Pancreas (tissue), 10 donors: ENCODE measurements around the gene HLCS. TPM values are rescaled to one million over a fixed set of nuclear protein-coding genes. Genes with fewer than 3 reads are reported as not detected.
"Not testable (repeated sequence)": the region's sequence is repeated elsewhere in the genome, so short reads cannot be mapped to it uniquely, and the experiment has no call there.

Source experiments
- ATAC-seq, 4 donors: fragments of 200-7000 bp; cut with Tn5 transposase; one replicate each; pipeline versions ENCODE4 v1.8.0 to v1.9.1; 2020; ENCODE audit warnings: mild to moderate bottlenecking in 4 of 4, moderate library complexity in 4 of 4
- DNase-seq, 6 donors: peaks; one replicate each; pipeline ENCODE4 v3.0.0-alpha.2; 2020
- FAIRE-seq: peaks from 2 replicates; lab custom pipeline; 2012; peaks lifted over from hg19 to GRCh38; lab: Jason Lieb, UNC
- H3K27ac ChIP-seq, 4 donors: fragments of 200-600 bp; sonication (generic); 1 replicate in 3 of 4; 2 replicates in 1 of 4; pipeline versions ENCODE4 v1.5.0 to v1.8.0; 2020
- H3K27me3 ChIP-seq, 4 donors: fragments of 200-600 bp; one replicate each; pipeline ENCODE4 v1.8.0; 2021
- H3K36me3 ChIP-seq, 3 donors: fragments of 200-600 bp; sonication (generic) in 1 of 3; one replicate each; pipeline versions ENCODE4 v1.5.0 to v1.8.0; 2020 to 2021
- H3K4me1 ChIP-seq, 3 donors: fragments of 200-600 bp; one replicate each; pipeline ENCODE4 v1.8.0; 2021
- H3K4me3 ChIP-seq, 4 donors: fragments of 200-600 bp; sonication (generic) in 2 of 4; one replicate each; pipeline versions ENCODE4 v1.5.0 to v1.8.0; 2020 to 2021
- H3K9me3 ChIP-seq, 4 donors: fragments of 200-600 bp; one replicate each; pipeline ENCODE4 v1.8.0; 2021
- WGBS, 2 donors: extraction: QIAGEN DNeasy Blood & Tissue Kit; methylation state at CpG; one replicate each; pipeline ENCODE4 v1.1.7; 2013; 5-methylcytosine and 5-hydroxymethylcytosine counted together
- intact Hi-C, 3 donors: fragments of 100-400 bp; cut with DNase I; formaldehyde crosslinking; loops; one replicate each; pipeline versions ENCODE4 v1.11.1 to v1.14.2; 2022
- polyA plus RNA-seq, 2 donors: library from polyadenylated mRNA; stranded (reverse); fragments of 200-250 nt; gene quantifications; one replicate each; pipeline ENCODE4 v1.2.3, GENCODE V29; 2013
- total RNA-seq, 6 donors: library from RNA; stranded (reverse); fragmentation: NEBNext Ultra II Directional in 4 of 6; extraction: Animal tissue kit (Norgen Biotek cat#: 25700) in 4 of 6; gene quantifications; one replicate each; pipeline versions ENCODE4 v1.2.1 to v1.2.4, GENCODE V29; 2021 to 2023
- TF ChIP-seq, protein P1 (sequence below), 4 donors: fragments of 200-600 bp; sonication (generic) in 3 of 4; IDR thresholded peaks; one replicate each; pipeline versions ENCODE4 v1.5.0 to v1.8.0; 2021; ENCODE audit warnings: antibody characterized with exemption in 4 of 4
- donor health status: healthy with polysubstance abuse.
- donor health status: DM: no; HTN: no; CAD: no; lungs with moderate emphysema.
- donor health status: DM: no; HTN: no; CAD: no.
- donor health status: control.
- donor health status: control.
- donor health status: Bipolar disorder and iron deficiency.
- donor health status: DM: yes; HTN: yes; CAD: no.
- donor health status: DM: no; HTN: no; CAD: no.
- donor health status: DM: no; HTN: no; CAD: no.
- donor health status: DM: yes; HTN: yes; CAD: no.

Gene HLCS
- total and polyA plus RNA-seq, 8 donors = 5.5 to 14.0 (median 11.9) TPM

GRCh38 chr21:37005548-37006485, 39.3 kb upstream of the HLCS start:
- Histone ChIP-seq H3K36me3 (no peaks in the 10 kb centered on the region), H3K27me3 (no peaks in the 10 kb centered on the region), H3K27ac (no peak overlapping the region), H3K4me1 (peaks cover 0 to 4% (median 0%) of the 10 kb centered on the region in 3 donors), H3K4me3 (peak overlapping the region in 3 of 4 donors; percentile 10 to 56 (median 39)), H3K9me3 (no peaks in the 10 kb centered on the region)
- FAIRE-seq (no peak), ATAC-seq (no peak), DNase-seq (peak in 1 of 6 donors; percentile 67)
- intact Hi-C loops = no loop called here
- TF ChIP-seq, protein P1, sequence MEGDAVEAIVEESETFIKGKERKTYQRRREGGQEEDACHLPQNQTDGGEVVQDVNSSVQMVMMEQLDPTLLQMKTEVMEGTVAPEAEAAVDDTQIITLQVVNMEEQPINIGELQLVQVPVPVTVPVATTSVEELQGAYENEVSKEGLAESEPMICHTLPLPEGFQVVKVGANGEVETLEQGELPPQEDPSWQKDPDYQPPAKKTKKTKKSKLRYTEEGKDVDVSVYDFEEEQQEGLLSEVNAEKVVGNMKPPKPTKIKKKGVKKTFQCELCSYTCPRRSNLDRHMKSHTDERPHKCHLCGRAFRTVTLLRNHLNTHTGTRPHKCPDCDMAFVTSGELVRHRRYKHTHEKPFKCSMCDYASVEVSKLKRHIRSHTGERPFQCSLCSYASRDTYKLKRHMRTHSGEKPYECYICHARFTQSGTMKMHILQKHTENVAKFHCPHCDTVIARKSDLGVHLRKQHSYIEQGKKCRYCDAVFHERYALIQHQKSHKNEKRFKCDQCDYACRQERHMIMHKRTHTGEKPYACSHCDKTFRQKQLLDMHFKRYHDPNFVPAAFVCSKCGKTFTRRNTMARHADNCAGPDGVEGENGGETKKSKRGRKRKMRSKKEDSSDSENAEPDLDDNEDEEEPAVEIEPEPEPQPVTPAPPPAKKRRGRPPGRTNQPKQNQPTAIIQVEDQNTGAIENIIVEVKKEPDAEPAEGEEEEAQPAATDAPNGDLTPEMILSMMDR (IDR thresholded peaks at IDR 0.05) = no peak
- WGBS, 2 donors = 24 to 29% methylated on average over 63 to 76 of the region's 76 CpGs

DNA sequence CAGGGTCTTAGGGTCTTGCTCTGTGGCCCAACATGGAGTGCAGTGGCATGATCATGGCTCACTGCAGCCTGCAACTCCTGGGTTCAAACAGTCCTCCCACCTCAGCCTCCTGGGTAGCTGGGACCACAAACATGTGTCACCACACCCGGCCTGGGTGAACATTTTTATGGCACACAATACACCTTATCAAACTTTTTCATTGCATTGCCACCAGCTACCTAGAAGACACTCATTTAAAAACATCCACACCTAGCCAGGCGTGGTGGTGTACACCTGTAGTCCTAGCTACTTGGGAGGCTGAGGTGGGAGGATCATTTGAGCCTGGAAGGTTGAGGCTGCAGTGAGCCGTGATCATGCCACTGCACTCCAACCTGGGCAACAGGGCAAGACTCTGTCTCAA, 37.4 kb upstream of the HLCS start:
- intact Hi-C loops, H3K4me3 ChIP-seq, FAIRE-seq, H3K27ac ChIP-seq, H3K9me3 ChIP-seq, H3K4me1 ChIP-seq, H3K36me3 ChIP-seq, ATAC-seq, H3K27me3 ChIP-seq, DNase-seq: not testable (repeated sequence)
- WGBS, 2 donors = 54 to 85% methylated on average over 3 of the region's 3 CpGs

GRCh38 chr21:37002851-37003250, 36.4 kb upstream of the HLCS start:
- FAIRE-seq, H3K4me1 ChIP-seq, ATAC-seq, H3K4me3 ChIP-seq, H3K27ac ChIP-seq, H3K36me3 ChIP-seq, H3K27me3 ChIP-seq, DNase-seq, intact Hi-C loops, H3K9me3 ChIP-seq: not testable (repeated sequence)
- 75 to 83% methylated on average over 12 of the region's 12 CpGs for WGBS, 2 donors

- no peak overlapping the region for H3K4me3 ChIP-seq
- intact Hi-C loops = no loop called here
- no peaks in the 10 kb centered on the region for H3K36me3 ChIP-seq
- FAIRE-seq = no peak
- TF ChIP-seq, protein P1 (IDR thresholded peaks at IDR 0.05) = no peak
- 55 to 65% methylated on average over 3 of the region's 3 CpGs for WGBS, 2 donors
- H3K27ac ChIP-seq = no peak overlapping the region
- H3K4me1 ChIP-seq = no peaks in the 10 kb centered on the region
- H3K27me3 ChIP-seq = no peaks in the 10 kb centered on the region
- H3K9me3 ChIP-seq = no peaks in the 10 kb centered on the region
- no peak for DNase-seq
- no peak for ATAC-seq
These were observed 35.0 kb upstream of the HLCS start for GRCh38 chr21:37001441-37001840.

DNA sequence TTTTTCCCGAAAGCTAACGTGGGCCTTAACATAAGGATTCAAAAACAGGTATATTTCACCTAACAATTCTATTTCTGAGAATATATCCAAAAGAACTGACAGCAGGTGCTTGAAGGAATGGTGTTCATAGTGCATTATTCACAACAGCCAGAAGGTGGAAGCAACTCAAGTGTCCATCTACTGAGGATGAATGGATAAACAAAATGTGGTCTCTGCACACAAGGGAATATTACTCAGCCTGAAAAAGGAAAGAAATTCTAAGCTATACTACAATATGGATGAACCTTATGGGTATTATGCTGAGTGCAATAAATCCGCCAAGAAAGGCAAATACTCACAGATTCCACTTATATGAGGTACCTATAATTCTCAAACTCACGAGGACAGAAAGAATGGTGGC, 33.9 kb upstream of the HLCS start:
- Histone ChIP-seq H3K36me3 (no peaks in the 10 kb centered on the region), H3K4me1 (no peaks in the 10 kb centered on the region), H3K9me3 (no peaks in the 10 kb centered on the region), H3K27ac (no peak overlapping the region), H3K27me3 (no peaks in the 10 kb centered on the region), H3K4me3 (no peak overlapping the region)
- WGBS, 2 donors = 73 to 75% methylated on average over 4 of the region's 4 CpGs
- FAIRE-seq (no peak), DNase-seq (no peak), ATAC-seq (no peak)
- TF ChIP-seq, protein P1 (IDR thresholded peaks at IDR 0.05) = no peak
- intact Hi-C loops = no loop called here
